Retinal pigment epithelial cell (primary cell): ENCODE results near the gene SRSF10.

Experiments used
- DNase-seq: peaks from one replicate; pipeline ENCODE4 v3.0.0-alpha.2; 2010; ENCODE audit warnings: low read depth
- H3K4me3 ChIP-seq: 2 replicates; pipeline ENCODE4 v1.5.1; 2011; ENCODE audit warnings: mild to moderate bottlenecking, low read length, control low read depth, moderate library complexity
- TF ChIP-seq, protein P1 (sequence below): conservative IDR thresholded peaks from 2 replicates; pipeline ENCODE4 v1.5.1; 2011; ENCODE audit warnings: low read depth, low read length, control low read depth, inconsistent platforms

SRSF10 gene

DNA sequence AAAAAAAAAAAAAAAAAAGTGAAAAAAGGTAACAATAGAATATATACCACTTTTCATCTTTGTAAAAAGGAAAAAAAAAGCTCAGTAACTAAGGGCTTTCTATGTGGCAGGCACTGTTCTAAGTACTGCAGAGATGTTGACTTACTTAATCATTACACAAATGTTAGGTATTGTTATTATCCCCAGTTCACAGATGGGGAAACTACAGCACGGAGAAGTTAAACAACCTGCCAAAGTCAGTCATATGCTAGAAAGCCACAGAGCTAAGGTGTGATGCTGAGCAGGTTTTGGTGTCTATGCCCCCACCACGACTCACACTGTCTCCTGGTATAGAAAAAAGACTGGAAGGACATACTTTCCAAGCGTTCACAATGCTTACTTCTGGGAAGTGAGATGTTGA, 27.1 kb downstream of the SRSF10 start:
- DNase-seq, result no peak
- TF ChIP-seq, protein P1, sequence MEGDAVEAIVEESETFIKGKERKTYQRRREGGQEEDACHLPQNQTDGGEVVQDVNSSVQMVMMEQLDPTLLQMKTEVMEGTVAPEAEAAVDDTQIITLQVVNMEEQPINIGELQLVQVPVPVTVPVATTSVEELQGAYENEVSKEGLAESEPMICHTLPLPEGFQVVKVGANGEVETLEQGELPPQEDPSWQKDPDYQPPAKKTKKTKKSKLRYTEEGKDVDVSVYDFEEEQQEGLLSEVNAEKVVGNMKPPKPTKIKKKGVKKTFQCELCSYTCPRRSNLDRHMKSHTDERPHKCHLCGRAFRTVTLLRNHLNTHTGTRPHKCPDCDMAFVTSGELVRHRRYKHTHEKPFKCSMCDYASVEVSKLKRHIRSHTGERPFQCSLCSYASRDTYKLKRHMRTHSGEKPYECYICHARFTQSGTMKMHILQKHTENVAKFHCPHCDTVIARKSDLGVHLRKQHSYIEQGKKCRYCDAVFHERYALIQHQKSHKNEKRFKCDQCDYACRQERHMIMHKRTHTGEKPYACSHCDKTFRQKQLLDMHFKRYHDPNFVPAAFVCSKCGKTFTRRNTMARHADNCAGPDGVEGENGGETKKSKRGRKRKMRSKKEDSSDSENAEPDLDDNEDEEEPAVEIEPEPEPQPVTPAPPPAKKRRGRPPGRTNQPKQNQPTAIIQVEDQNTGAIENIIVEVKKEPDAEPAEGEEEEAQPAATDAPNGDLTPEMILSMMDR, result no peak

DNA sequence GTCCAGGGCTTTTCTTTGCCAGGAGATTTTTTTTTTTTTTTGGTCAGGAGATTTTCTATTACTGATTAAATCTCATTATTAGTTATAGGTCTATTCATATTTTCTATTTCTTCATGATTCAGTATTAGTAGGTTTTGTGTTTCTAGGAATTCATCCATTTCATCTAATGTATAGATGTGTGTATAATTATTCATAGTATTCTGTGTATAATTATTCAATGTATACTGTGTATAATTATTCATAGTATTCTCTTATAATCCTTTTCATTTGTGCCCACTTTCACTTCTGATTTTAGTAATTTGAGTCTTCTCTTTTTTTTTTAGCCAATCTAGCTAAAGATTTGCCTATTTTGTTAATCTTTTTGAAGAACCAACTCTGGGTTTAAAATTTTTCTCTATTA, 32.8 kb downstream of the SRSF10 start:
- TF ChIP-seq, protein P1, result no peak
- DNase-seq, result no peak
- H3K4me3 ChIP-seq, result no peak overlapping the region

More for the DNA sequence above, 27.1 kb downstream of the SRSF10 start:
- no peak overlapping the region for H3K4me3 ChIP-seq

DNA sequence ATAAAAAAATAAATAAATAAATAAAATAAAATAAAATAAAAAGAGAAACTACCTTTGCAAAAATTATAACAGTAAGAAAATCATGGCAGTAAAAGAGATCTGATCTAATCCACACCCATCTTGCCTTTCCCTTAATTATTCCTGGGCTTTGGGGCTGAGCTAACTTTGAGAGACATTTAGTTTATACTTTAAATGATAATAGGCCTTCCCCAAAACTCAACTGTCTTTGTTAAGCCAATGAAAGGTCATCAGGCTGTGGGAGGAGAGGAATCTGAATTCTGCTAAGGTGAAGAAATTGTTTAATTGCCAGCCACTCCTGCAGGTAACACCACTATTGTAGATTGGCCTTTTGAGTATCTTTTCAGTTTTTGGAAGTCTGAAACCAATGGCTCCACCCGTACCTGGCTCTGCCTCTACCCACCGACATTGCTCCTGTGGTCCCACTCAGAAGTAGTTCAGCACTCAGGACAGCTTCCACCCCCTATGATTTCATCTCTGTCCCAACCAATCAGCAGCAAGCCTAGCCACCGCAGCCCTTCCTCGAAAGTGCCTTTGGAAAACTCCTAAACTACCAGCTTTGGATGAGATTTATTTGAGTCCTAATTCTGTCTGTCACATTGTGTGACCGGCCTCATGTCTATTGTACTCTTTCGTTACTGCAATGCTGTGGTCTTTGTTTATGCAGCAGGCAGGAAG, 43.5 kb downstream of the SRSF10 start:
- no peak overlapping the region for H3K4me3 ChIP-seq
- DNase-seq, result no peak
- TF ChIP-seq, protein P1, result no peak

DNA sequence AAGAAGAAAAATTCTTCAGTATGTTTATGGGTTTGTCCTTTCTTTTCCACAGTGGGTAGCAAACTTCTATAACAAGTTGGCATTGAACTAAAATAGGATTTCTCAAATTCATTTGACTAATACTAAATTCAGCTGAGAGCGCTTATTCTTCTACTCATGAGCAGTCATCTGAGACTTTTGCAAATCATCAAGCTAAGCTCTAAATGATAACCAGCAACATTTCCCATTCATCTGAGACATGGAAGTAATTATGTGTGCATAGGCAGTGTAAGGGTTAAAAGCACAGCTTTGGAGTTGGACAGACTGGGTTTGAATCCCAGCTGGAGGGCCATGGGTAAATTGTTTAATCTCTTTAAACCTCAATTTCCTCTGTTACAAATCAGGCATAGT, 48.6 kb downstream of the SRSF10 start:
- H3K4me3 ChIP-seq, result peak overlapping the region; percentile 24
- TF ChIP-seq, protein P1, result no peak
- DNase-seq, result peak; percentile 25

DNA sequence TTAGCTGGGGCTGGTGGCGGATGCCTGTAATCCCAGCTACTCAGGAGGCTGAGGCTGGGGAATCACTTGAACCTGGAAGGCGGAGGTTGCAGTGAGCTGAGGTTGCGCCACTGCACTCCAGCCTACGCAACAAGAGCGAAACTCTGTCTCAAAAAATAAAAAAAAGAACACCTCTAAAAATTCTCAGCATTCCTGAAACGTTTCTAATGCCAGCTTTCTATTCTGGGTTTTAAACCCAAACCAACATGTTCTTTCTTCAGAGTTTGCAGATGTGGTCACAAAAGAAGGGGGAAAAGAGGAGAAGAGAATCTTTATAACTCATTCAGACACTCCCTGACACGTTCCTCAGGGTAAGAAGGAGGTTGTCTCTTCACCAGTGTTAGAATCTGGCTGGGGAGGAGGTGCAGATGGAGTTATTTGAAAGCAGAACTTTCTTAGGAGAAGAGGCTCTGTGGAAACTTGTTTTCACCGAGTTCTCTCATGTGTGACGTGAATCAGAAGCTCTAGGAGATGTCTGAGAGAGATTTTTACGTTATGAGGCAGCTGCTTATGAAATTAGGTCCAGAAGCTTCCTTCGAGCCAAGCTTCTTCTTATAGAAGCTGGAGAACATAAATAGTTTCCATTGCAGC, 49.2 kb downstream of the SRSF10 start:
- peak; percentile 62 for DNase-seq

DNA sequence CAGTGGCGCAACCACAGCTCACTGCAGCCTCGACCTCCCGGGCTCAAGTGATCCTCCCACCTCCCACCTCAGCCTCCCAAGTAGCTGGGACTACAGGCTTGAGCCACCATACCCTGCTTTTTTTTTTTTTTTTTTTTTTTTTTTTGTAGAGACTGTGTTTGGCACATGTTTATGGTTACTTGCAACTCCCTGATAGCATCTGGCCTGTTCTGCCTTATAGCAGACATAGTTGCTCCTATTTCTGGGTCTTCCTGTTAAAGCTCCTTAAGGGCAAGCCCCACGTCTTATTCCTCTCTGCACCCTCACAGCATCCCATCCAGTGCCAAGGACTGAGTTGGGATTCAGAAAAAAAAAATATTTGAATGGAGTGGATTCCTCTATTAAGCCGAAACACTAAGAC, 49.9 kb downstream of the SRSF10 start:
- H3K4me3 ChIP-seq, result no peak overlapping the region
- DNase-seq, result no peak
- TF ChIP-seq, protein P1, result no peak

More for the DNA sequence above, 49.2 kb downstream of the SRSF10 start:
- peak overlapping the region; percentile 24 for H3K4me3 ChIP-seq
- TF ChIP-seq, protein P1, result no peak

DNA sequence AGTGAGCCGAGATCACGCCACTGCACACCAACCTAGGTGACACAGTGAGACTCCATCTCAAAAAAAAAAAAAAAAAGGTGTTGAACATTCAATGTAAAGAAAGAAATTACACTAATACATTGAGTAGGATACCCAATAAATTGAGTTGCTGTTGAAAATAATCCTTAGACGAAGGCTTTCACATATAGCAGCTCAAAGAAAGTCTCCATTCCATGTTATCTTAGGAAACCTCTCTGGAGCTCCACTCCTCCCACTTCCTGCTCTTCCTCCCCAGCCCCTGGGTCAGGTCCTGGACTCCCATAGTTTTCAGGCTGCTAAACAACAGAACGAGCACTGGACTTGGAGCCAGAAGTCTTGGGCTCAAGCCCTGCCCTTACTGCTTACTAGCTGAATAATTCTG, 51.3 kb downstream of the SRSF10 start:
- no peak for DNase-seq
- TF ChIP-seq, protein P1, result no peak
- no peak overlapping the region for H3K4me3 ChIP-seq
